ENCODE results near the gene PCDH1. TPM values are rescaled to one million over a fixed set of nuclear protein-coding genes. Genes with fewer than 3 reads are reported as not detected.
A peak's percentile ranks its signal among the peaks of the same experiment; 100 is the strongest.

Gene PCDH1
- total RNA-seq, 1 donor from 2014 or later: 85.4 TPM

DNA sequence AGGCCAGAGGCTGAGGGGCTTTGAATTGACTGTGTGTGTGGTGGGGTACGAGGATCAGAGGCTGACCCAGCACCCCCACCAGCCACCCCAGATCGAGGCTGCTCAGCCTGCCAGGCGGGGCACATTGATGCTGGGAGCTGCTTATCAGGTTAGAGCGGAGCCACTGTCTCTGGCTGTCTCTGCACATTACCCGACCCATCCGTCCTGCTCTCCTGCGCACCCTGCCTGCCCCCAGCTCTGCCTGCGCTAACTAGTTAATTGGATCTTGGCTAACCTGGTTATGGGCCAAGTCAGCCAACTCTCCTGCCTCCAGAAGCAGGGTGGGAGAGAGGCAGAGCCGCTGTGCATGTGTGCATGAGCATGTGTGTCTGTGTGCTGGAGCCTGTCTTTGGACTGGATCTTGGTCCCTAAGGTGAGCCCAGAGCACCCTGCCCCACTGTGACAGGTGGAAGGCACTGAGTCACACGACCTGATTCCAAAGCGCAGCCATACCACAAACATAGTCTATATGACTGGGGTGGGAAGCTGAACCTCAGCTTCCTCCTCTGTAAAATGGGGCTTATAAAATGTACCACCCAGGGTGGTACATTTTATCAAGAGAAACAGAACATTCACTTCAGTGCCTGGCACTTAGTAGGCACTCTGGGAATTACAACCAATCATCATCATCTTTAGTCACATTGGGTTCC is 39.7 kb downstream of the PCDH1 start:
- Mint-ChIP-seq H3K36me3 (ENCODE audit: low read depth) (no peaks in the 10 kb centered on the region), H3K4me3 (ENCODE audit: unreplicated experiment) (no peak overlapping the region), H3K27ac (ENCODE audit: unreplicated experiment) (peak overlapping the region; percentile 79), H3K27me3 (ENCODE audit: low read depth) (no peaks in the 10 kb centered on the region), H3K9me3 (ENCODE audit: low read depth) (no peaks in the 10 kb centered on the region), H3K4me1 (ENCODE audit: low read depth) (peaks cover 96% of the 10 kb centered on the region)
- TF ChIP-seq, protein P1, sequence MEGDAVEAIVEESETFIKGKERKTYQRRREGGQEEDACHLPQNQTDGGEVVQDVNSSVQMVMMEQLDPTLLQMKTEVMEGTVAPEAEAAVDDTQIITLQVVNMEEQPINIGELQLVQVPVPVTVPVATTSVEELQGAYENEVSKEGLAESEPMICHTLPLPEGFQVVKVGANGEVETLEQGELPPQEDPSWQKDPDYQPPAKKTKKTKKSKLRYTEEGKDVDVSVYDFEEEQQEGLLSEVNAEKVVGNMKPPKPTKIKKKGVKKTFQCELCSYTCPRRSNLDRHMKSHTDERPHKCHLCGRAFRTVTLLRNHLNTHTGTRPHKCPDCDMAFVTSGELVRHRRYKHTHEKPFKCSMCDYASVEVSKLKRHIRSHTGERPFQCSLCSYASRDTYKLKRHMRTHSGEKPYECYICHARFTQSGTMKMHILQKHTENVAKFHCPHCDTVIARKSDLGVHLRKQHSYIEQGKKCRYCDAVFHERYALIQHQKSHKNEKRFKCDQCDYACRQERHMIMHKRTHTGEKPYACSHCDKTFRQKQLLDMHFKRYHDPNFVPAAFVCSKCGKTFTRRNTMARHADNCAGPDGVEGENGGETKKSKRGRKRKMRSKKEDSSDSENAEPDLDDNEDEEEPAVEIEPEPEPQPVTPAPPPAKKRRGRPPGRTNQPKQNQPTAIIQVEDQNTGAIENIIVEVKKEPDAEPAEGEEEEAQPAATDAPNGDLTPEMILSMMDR (IDR thresholded peaks at IDR 0.05): no peak
- no peak for DNase-seq (ENCODE audit: low spot score)

- Mint-ChIP-seq H3K9me3 (ENCODE audit: low read depth) (peaks cover 5% of the 10 kb centered on the region), H3K27me3 (ENCODE audit: low read depth) (no peaks in the 10 kb centered on the region), H3K4me3 (ENCODE audit: unreplicated experiment) (peak overlapping the region; percentile 68), H3K4me1 (ENCODE audit: low read depth) (peaks cover 85% of the 10 kb centered on the region), H3K27ac (ENCODE audit: unreplicated experiment) (peak overlapping the region; percentile 100), H3K36me3 (ENCODE audit: low read depth) (no peaks in the 10 kb centered on the region)
- DNase-seq (ENCODE audit: low spot score): no peak
- TF ChIP-seq, protein P1 (IDR thresholded peaks at IDR 0.05): no peak
These were observed 42.1 kb downstream of the PCDH1 start for GRCh38 chr5:141835928-141836670.

- Mint-ChIP-seq H3K4me1 (ENCODE audit: low read depth) (peaks cover 73% of the 10 kb centered on the region), H3K9me3 (ENCODE audit: low read depth) (peaks cover 5% of the 10 kb centered on the region), H3K4me3 (ENCODE audit: unreplicated experiment) (no peak overlapping the region), H3K27me3 (ENCODE audit: low read depth) (no peaks in the 10 kb centered on the region), H3K36me3 (ENCODE audit: low read depth) (no peaks in the 10 kb centered on the region), H3K27ac (ENCODE audit: unreplicated experiment) (peak overlapping the region; percentile 100)
- no peak for DNase-seq (ENCODE audit: low spot score)
- TF ChIP-seq, protein P1 (IDR thresholded peaks at IDR 0.05): no peak
These were observed 43.9 kb downstream of the PCDH1 start for GRCh38 chr5:141834331-141834730.

DNA sequence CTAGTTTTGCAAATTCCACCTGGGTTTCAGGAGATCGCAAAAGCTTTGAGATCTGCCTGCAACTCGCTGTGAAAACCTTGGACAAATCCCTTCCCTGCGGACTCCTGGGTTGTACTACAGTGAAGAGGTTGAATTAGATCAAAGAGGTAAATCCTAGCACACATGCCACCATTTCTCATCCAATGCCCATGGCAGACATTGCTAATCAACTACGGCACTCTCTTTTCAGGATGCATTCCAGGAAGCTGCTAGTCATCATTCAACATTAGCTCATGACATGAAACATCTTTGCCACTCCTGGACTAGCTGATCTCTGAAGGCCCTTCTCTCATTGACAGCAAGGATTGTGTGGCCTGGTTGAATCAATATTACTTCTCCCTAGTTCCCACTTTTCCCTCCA is 46.1 kb downstream of the PCDH1 start:
- Mint-ChIP-seq H3K4me1 (ENCODE audit: low read depth) (peaks cover 56% of the 10 kb centered on the region), H3K27ac (ENCODE audit: unreplicated experiment) (peak overlapping the region; percentile 63), H3K4me3 (ENCODE audit: unreplicated experiment) (no peak overlapping the region)

GRCh38 chr5:141828162-141828561 is 50.0 kb downstream of the PCDH1 start:
- H3K9me3 Mint-ChIP-seq (ENCODE audit: low read depth): peaks cover 5% of the 10 kb centered on the region
- TF ChIP-seq, protein P1 (IDR thresholded peaks at IDR 0.05): no peak
- H3K27me3 Mint-ChIP-seq (ENCODE audit: low read depth): no peaks in the 10 kb centered on the region
- no peaks in the 10 kb centered on the region for H3K36me3 Mint-ChIP-seq (ENCODE audit: low read depth)
- H3K4me3 Mint-ChIP-seq (ENCODE audit: unreplicated experiment): no peak overlapping the region
- DNase-seq (ENCODE audit: low spot score): no peak
- no peak overlapping the region for H3K27ac Mint-ChIP-seq (ENCODE audit: unreplicated experiment)
- peaks cover 42% of the 10 kb centered on the region for H3K4me1 Mint-ChIP-seq (ENCODE audit: low read depth)

More for the DNA sequence above, 46.1 kb downstream of the PCDH1 start:
- H3K27me3 Mint-ChIP-seq (ENCODE audit: low read depth): no peaks in the 10 kb centered on the region
- H3K36me3 Mint-ChIP-seq (ENCODE audit: low read depth): no peaks in the 10 kb centered on the region
- no peak for DNase-seq (ENCODE audit: low spot score)
- peaks cover 5% of the 10 kb centered on the region for H3K9me3 Mint-ChIP-seq (ENCODE audit: low read depth)
- TF ChIP-seq, protein P1 (IDR thresholded peaks at IDR 0.05): no peak
